Liver (tissue), 9 donors: ENCODE results near the gene ROBO2. TPM values are rescaled to one million over a fixed set of nuclear protein-coding genes. Genes with fewer than 3 reads are reported as not detected.

Source experiments
- DNase-seq: peaks from one replicate; pipeline ENCODE4 v3.0.0-alpha.2; 2017; ENCODE audit warnings: low spot score
- H3K27ac ChIP-seq, 2 donors: one replicate each; pipeline ENCODE4 v1.7.0; 2013; ENCODE audit warnings: inconsistent platforms in 2 of 2, low read length in 2 of 2, control low read depth in 1 of 2, low read depth in 1 of 2, mild to moderate bottlenecking in 1 of 2
- H3K27me3 ChIP-seq, 4 donors: one replicate each; pipeline versions ENCODE4 v1.6.1 to v1.7.0; 2013; ENCODE audit warnings: low read length in 3 of 4, inconsistent platforms in 1 of 4, mild to moderate bottlenecking in 1 of 4, moderate library complexity in 1 of 4; ENCODE audit not compliant: control insufficient read depth in 4 of 4, insufficient read depth in 4 of 4
- H3K36me3 ChIP-seq, 4 donors: one replicate each; pipeline versions ENCODE4 v1.6.1 to v1.7.0; 2013; ENCODE audit warnings: low read length in 3 of 4, mild to moderate bottlenecking in 3 of 4, low read depth in 1 of 4, moderate library complexity in 1 of 4; ENCODE audit not compliant: control insufficient read depth in 4 of 4, insufficient read depth in 3 of 4
- H3K4me1 ChIP-seq, 4 donors: one replicate each; pipeline versions ENCODE4 v1.6.1 to v1.7.0; 2013; ENCODE audit warnings: low read length in 3 of 4, mild to moderate bottlenecking in 3 of 4, moderate library complexity in 1 of 4; ENCODE audit not compliant: control insufficient read depth in 4 of 4, insufficient read depth in 4 of 4
- H3K4me3 ChIP-seq, 3 donors: one replicate each; pipeline versions ENCODE4 v1.6.1 to v1.7.0; 2013; ENCODE audit warnings: low read length in 3 of 3, control low read depth in 1 of 3, low read depth in 1 of 3, mild to moderate bottlenecking in 1 of 3
- H3K9ac ChIP-seq, 2 donors: one replicate each; pipeline ENCODE4 v1.7.0; 2013; ENCODE audit warnings: low read length in 2 of 2, mild to moderate bottlenecking in 2 of 2, moderate library complexity in 2 of 2, control low read depth in 1 of 2, low read depth in 1 of 2
- H3K9me3 ChIP-seq, 4 donors: one replicate each; pipeline versions ENCODE4 v1.6.1 to v1.7.0; 2013; ENCODE audit warnings: low read length in 3 of 4; ENCODE audit not compliant: control insufficient read depth in 4 of 4
- EGR1 ChIP-seq, 2 donors: IDR thresholded peaks; 2 replicates each; pipeline ENCODE4 v1.6.1; 2016 to 2018; ENCODE audit warnings: antibody characterized with exemption in 2 of 2, low read depth in 2 of 2
- FOXA1 ChIP-seq: IDR thresholded peaks from 2 replicates; pipeline ENCODE4 v1.6.1; 2016; ENCODE audit warnings: antibody characterized with exemption
- FOXA2 ChIP-seq: IDR thresholded peaks from 2 replicates; pipeline ENCODE4 v1.6.1; 2016; ENCODE audit warnings: antibody characterized with exemption
- GABPA ChIP-seq, 2 donors: IDR thresholded peaks in 1 of 2; conservative IDR thresholded peaks in 1 of 2; 2 replicates each; pipeline ENCODE4 v1.6.1; 2016; ENCODE audit warnings: antibody characterized with exemption in 2 of 2, mild to moderate bottlenecking in 1 of 2, moderate library complexity in 1 of 2
- HNF4A ChIP-seq, 2 donors: conservative IDR thresholded peaks; 2 replicates each; pipeline ENCODE4 v1.6.1; 2016; ENCODE audit warnings: antibody characterized with exemption in 2 of 2, mild to moderate bottlenecking in 2 of 2
- HNF4G ChIP-seq: IDR thresholded peaks from 2 replicates; pipeline ENCODE4 v1.6.1; 2016; ENCODE audit warnings: antibody characterized with exemption
- JUND ChIP-seq, 2 donors: IDR thresholded peaks; 2 replicates each; pipeline ENCODE4 v1.6.1; 2016; ENCODE audit warnings: antibody characterized with exemption in 2 of 2
- NR2F2 ChIP-seq: IDR thresholded peaks from 2 replicates; pipeline ENCODE4 v1.6.1; 2016; ENCODE audit warnings: antibody characterized with exemption
- RAD21 ChIP-seq, 2 donors: IDR thresholded peaks; 2 replicates each; pipeline ENCODE4 v1.6.1; 2016; ENCODE audit warnings: antibody characterized with exemption in 2 of 2, mild to moderate bottlenecking in 2 of 2
- REST ChIP-seq: IDR thresholded peaks from 2 replicates; pipeline ENCODE4 v1.6.1; 2016; ENCODE audit warnings: antibody characterized with exemption, mild to moderate bottlenecking
- RXRA ChIP-seq, 2 donors: IDR thresholded peaks; 2 replicates each; pipeline ENCODE4 v1.6.1; 2017 to 2018; ENCODE audit warnings: antibody characterized with exemption in 2 of 2, mild to moderate bottlenecking in 1 of 2
- SP1 ChIP-seq: IDR thresholded peaks from 2 replicates; pipeline ENCODE4 v1.6.1; 2018; ENCODE audit warnings: antibody characterized with exemption, mild to moderate bottlenecking
- TAF1 ChIP-seq: conservative IDR thresholded peaks from 2 replicates; pipeline ENCODE4 v1.6.1; 2016; ENCODE audit warnings: antibody characterized with exemption, mild to moderate bottlenecking
- YY1 ChIP-seq: IDR thresholded peaks from 2 replicates; pipeline ENCODE4 v1.6.1; 2016; ENCODE audit warnings: antibody characterized with exemption, mild to moderate bottlenecking
- WGBS: extraction: QIAGEN DNeasy Blood & Tissue Kit; methylation state at CpG from one replicate; pipeline ENCODE4 v1.1.7; 2013; 5-methylcytosine and 5-hydroxymethylcytosine counted together
- polyA plus RNA-seq, 2 donors: library from polyadenylated mRNA; stranded (reverse) in 1 of 2; unstranded in 1 of 2; fragments of 200-250 nt in 1 of 2; fragments of >200 nt in 1 of 2; fragmentation: Nextera tagmentation in 1 of 2; extraction: Ambion mirVana in 1 of 2; gene quantifications; one replicate each; pipeline versions ENCODE4 v1.2.1 to v1.2.3, GENCODE V29; 2013 to 2015
- total RNA-seq, 2 donors: library from RNA; depleted of rRNA; stranded (reverse); fragments of >200 nt; gene quantifications; one replicate each; pipeline ENCODE4 v1.2.3, GENCODE V29; 2014
- TF ChIP-seq, protein P1 (sequence below): IDR thresholded peaks from 2 replicates; pipeline ENCODE4 v1.6.1; 2016; ENCODE audit warnings: antibody characterized with exemption
- TF ChIP-seq, protein P2 (sequence below): IDR thresholded peaks from 2 replicates; pipeline ENCODE4 v1.6.1; 2016; ENCODE audit warnings: antibody characterized with exemption
- TF ChIP-seq, protein P3 (sequence below): fragments of 150-350 bp; IDR thresholded peaks from 2 replicates; pipeline ENCODE4 v1.5.1; 2017; ENCODE audit warnings: improper control_type of control experiment, low read depth, low read length; ENCODE audit not compliant: missing input control
- TF ChIP-seq, protein P4 (sequence below): IDR thresholded peaks from 2 replicates; pipeline ENCODE4 v1.6.1; 2016; ENCODE audit warnings: antibody characterized with exemption
- donor health status: healthy.
- donor health status: healthy.
- donor health status: healthy.
- donor health status: healthy.
- donor health status: healthy.

ROBO2 gene
- total and polyA plus RNA-seq, 4 donors, result 0.22 to 19.4 (median 1.1) TPM

DNA sequence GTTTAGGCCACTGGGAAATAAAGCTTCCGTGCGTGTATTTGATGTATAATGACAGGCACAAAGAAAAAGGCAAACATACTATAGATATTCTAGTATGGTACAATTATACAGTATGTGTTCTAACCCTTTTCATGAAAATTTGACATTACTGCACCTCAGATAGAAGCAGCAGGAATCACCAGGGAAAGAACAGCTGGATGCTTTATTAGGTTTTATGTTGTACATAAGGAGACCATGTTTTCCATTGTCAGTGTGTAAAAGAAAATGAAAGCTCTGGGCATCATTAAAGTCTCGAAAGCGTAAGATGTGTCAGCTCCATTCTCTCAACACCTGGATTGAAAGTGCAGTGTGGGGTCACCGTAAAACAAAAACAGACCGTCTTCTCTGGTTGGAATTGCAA is 302.1 kb downstream of the ROBO2 start:
- Histone ChIP-seq H3K36me3 (no peaks in the 10 kb centered on the region), H3K9ac (no peak overlapping the region), H3K27ac (no peak overlapping the region), H3K9me3 (no peaks in the 10 kb centered on the region), H3K4me3 (no peak overlapping the region), H3K4me1 (no peaks in the 10 kb centered on the region), H3K27me3 (no peaks in the 10 kb centered on the region)
- WGBS, result 95% methylated on average over 6 of the region's 6 CpGs
- no peak for TF ChIP-seq FOXA1
- no peak for DNase-seq

DNA sequence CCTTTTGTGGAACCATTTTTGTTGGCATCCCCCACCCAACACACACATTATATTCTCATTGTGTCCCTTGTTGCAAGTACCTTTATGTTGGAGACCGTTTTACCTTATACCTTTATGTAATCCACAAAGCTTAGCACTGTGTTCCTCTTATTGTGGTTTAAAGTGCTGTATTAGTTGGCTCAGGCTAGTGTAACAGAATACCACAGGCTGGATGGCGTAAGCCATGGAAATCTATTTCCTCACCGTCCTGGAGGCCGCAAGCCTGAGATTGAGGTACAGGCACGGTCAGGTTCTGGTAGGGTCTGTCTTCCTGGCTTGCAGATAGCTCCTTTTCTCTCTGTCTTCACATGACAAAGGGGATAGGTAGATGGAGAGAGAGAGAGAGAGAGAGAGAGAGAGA is 302.8 kb downstream of the ROBO2 start:
- no peak overlapping the region for H3K9ac ChIP-seq
- WGBS, result 89% methylated on average over 5 of the region's 5 CpGs
- TF ChIP-seq REST (no peak), HNF4A (conservative IDR thresholded peaks at IDR 0.05) (no peak), RAD21 (IDR thresholded peaks at IDR 0.05) (no peak), FOXA2 (no peak), YY1 (no peak), NR2F2 (no peak), GABPA (IDR thresholded peaks at IDR 0.05 in 1 of 2, conservative IDR thresholded peaks at IDR 0.05 in 1 of 2) (no peak), SP1 (no peak), JUND (IDR thresholded peaks at IDR 0.05) (no peak), TAF1 (no peak), FOXA1 (no peak), RXRA (IDR thresholded peaks at IDR 0.05) (no peak), EGR1 (IDR thresholded peaks at IDR 0.05; ENCODE audit: low read depth in 2 of 2) (no peak), HNF4G (no peak)
- TF ChIP-seq, protein P1, sequence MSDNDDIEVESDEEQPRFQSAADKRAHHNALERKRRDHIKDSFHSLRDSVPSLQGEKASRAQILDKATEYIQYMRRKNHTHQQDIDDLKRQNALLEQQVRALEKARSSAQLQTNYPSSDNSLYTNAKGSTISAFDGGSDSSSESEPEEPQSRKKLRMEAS, result no peak
- TF ChIP-seq, protein P2, sequence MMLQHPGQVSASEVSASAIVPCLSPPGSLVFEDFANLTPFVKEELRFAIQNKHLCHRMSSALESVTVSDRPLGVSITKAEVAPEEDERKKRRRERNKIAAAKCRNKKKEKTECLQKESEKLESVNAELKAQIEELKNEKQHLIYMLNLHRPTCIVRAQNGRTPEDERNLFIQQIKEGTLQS, result no peak
- TF ChIP-seq, protein P3, sequence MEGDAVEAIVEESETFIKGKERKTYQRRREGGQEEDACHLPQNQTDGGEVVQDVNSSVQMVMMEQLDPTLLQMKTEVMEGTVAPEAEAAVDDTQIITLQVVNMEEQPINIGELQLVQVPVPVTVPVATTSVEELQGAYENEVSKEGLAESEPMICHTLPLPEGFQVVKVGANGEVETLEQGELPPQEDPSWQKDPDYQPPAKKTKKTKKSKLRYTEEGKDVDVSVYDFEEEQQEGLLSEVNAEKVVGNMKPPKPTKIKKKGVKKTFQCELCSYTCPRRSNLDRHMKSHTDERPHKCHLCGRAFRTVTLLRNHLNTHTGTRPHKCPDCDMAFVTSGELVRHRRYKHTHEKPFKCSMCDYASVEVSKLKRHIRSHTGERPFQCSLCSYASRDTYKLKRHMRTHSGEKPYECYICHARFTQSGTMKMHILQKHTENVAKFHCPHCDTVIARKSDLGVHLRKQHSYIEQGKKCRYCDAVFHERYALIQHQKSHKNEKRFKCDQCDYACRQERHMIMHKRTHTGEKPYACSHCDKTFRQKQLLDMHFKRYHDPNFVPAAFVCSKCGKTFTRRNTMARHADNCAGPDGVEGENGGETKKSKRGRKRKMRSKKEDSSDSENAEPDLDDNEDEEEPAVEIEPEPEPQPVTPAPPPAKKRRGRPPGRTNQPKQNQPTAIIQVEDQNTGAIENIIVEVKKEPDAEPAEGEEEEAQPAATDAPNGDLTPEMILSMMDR, result no peak
- TF ChIP-seq, protein P4, sequence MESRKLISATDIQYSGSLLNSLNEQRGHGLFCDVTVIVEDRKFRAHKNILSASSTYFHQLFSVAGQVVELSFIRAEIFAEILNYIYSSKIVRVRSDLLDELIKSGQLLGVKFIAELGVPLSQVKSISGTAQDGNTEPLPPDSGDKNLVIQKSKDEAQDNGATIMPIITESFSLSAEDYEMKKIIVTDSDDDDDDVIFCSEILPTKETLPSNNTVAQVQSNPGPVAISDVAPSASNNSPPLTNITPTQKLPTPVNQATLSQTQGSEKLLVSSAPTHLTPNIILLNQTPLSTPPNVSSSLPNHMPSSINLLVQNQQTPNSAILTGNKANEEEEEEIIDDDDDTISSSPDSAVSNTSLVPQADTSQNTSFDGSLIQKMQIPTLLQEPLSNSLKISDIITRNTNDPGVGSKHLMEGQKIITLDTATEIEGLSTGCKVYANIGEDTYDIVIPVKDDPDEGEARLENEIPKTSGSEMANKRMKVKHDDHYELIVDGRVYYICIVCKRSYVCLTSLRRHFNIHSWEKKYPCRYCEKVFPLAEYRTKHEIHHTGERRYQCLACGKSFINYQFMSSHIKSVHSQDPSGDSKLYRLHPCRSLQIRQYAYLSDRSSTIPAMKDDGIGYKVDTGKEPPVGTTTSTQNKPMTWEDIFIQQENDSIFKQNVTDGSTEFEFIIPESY, result no peak

More for the DNA sequence above, 302.8 kb downstream of the ROBO2 start:
- H3K27ac ChIP-seq, result no peak overlapping the region
- no peaks in the 10 kb centered on the region for H3K9me3 ChIP-seq
- no peak for DNase-seq
- H3K27me3 ChIP-seq, result no peaks in the 10 kb centered on the region
- H3K4me1 ChIP-seq, result no peaks in the 10 kb centered on the region
- H3K4me3 ChIP-seq, result no peak overlapping the region
- no peaks in the 10 kb centered on the region for H3K36me3 ChIP-seq
